Activated CD8-positive, alpha-beta memory T cell treated with anti-CD3 and anti-CD28 coated beads for 48 hours (primary cell): ENCODE measurements around the gene DLG2.

Experiments used
- DNase-seq, 3 experiments: peaks; one replicate each; pipeline ENCODE4 v3.0.0-alpha.2; 2020; ENCODE audit warnings: low read depth in 2 of 3, low spot score in 2 of 3

DLG2 gene

DNA sequence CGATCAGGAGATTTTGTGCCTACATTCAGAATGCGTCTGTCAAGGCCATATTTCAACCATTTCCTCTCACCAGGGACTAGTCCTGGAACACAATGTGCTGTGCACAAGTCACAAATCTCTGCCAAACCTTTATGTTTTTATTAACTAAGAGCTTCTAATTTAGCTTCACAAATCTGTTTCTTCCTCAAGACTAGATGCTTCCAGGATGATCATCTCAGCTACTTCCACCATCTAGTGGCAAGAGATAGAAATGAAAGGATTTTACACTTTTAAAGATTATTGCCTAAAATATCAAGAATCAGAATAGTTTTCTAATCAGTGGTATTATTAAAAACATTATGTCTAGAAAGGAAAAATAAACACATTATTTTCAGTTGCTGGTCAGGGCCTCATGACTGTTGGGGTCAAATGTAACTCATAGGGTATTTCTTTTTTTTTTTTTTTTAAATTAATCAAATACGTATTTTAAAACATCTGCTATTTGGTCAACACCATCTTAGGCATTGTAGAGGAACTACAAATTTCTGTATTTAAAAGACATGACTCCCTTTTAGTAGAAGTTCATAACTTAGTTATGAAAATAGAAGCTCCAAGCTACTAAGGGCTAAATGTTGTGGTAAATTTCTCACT is 1102.6 kb downstream of the DLG2 start:
- DNase-seq, result no peak

DNA sequence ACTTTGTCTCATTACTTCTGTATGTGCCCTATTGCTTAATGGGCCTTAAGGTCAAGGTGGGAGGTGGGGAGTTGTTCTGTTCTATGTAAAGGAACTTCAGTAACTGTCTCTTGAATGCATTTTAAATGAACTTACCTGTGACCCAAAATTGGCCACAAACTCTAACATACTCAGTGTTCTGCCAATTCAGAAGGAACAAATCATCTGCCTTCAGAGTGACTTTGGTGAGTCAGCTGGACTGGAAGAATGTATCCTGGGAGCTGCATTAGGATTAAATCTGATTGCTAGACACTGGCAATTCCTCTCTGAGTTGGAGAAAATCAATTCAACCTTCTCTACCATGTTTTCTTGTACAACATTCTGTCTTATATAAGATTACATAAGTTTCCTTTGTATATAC is 1104.8 kb downstream of the DLG2 start:
- no peak for DNase-seq

DNA sequence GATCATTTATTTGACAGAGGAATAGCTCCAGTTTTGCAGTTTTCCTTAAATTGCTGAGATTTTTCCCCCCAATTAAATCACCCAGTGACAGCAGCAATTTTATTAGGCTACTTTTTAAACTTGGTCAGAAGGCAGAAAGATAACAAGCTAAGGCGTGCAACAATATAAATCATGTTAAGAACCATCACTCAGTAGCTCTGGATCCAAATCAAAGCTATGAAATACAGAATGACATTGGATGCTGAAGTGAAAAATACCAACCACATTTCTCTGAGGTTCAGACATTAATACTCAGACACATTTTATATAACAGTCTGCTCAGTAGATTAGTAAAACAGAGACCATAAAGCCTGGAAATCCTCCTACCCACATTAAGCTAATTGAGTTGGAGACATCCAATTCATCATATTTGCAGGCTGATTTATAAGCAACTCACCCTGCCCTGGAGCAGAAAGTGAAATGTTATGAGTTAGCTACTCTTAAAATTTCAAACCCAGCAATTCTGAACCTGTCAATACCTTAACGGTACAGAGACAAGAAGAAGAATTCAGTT is 1108.4 kb downstream of the DLG2 start:
- no peak for DNase-seq

DNA sequence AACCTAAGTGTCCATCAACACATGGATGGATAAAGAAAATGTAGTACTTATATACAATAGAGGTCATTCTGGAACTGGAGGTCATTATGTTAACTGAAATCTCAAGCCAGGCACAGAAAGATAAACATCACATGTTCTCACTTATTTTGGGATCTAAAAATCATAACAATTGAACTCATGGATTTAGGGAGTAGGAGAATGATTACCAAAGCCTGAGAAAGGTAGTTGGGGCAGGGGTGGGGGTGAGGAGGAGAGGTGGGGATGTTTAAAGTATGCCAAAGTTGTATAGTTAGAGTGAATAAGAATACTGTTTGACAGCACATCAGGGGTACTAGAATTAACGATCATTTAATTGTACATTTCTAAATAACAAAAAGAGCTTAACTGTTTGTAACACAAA is 1112.7 kb downstream of the DLG2 start:
- no peak for DNase-seq

DNA sequence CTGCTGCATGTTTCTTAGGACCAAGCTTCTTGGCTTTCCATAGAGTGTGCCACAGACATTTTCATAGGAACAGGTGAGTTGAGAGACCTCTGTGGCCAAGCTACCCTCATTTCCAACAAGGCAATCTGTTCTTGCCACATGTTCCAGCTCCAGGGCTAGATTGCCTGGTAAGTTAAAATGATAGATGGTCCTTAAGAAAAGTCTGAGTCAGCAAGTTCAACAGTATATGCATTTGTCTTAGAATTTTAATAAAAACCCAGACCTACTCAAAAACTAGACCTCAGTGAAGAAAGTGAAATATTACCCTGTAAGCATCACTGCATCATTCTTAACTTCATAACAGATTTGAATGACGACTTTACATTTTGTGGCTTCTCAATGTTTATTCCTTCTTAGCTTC is 1123.6 kb downstream of the DLG2 start:
- DNase-seq, result no peak

DNA sequence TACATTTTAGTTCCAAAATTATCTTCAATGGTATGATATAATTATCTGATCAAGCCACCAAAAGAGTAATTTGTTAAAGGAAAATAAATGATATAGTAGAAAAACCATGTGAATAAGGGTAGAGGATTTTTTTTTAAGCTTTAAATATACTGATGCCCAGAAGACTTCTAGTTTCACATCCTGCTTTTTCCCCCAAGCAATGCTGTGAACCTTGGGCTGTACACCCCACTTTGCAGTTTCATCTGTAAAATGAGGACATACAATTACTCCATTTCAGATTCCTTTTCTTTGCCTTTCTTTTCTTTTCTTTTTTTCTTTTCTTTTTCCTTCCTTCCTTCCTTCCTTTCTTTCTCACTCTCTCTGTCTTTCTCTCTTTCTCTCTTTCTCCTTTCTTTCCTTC is 1125.4 kb downstream of the DLG2 start:
- DNase-seq, result no peak

DNA sequence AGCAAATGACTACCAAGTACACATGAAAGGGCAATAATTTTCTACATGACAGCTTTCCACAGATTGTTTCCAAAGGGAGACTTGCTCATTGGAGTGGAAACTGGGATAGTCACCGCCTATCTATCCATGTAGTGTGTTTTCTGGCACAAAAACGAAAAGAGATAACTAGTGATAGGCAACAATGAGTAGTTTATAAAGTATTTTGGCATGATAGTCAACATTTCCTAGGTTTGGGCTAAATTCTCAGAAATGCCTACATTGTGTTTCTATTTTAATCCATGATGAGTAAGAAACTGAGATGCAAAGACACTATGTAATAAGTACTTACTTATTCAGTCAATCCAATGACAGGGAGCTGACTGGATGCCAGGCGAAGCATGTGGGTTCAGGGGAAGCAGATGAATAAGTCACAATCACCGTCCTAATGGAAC is 1129.1 kb downstream of the DLG2 start:
- DNase-seq, result no peak

DNA sequence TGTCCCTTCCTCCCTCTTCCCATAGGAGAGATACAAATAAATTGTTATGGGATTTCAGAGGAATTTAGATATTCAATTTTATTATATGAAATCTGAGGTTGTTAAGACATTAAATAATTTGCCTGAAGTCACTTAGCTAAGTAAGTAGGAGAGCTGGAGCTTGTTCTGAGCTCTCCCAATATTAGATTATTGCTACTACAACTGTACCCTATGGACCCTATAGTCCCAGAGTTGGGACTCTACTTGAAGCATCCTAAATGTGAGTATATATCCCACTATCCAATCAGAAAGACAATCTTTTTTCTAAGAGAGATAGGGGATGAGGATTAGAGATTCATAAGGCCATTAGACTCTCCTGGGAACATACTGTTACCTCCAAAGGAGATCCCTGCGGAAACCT is 1130.0 kb downstream of the DLG2 start:
- DNase-seq, result no peak

DNA sequence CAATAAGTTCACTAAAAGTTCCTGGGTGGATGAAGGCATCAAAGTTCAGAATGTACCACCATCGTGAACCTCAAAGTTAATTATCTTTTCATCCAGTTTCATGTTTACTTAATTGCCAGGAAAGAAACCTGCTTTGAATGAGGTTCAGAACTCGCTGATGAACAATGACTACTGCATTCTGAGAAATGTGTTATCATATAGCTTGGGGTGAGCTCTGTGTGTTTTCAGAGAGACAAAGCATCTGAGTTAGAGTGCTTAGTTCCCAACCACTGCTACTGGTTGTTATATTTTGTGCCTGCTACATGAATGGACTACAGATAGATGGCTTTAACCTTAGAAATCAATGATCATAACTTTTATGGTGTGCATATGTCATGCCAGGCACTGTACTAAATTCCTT is 1131.0 kb downstream of the DLG2 start:
- DNase-seq, result no peak

DNA sequence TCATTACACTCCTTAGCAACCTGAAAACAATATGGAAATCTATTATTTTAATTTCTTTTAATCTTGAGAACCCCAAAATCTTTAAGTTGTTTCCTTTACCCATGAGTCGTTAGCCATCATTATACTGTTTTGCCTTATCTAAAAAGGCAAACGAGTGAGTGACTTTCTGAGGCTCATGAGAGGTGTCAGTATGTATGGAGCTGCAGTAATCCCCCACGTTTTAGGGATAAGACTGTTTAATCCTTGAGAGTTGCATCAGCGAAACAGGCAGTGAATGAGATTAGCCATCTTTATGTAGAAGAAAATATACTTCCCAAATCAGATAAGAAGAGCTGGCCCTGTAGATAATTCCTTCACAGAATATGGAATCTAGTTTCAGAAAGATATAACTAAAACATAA is 1147.0 kb downstream of the DLG2 start:
- DNase-seq, result no peak

DNA sequence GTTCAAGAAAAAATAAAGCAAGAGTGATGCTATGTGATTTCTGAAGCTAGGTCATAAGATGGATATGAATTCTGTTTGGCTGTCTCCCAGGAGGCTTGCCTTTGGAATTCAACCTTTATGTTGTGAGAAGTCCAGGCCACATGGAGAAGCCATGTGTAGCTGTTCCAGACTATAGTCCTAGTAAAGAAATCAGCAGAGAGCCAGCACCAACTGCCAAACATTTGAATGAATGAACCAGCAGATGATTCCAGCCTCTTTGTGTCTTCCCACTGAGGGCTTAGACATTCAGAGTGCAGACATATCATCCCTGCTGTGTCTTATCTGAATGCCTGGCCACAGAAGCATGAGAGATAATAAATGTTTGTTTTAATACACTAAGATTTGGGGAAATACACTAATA is 1150.6 kb downstream of the DLG2 start:
- no peak for DNase-seq

DNA sequence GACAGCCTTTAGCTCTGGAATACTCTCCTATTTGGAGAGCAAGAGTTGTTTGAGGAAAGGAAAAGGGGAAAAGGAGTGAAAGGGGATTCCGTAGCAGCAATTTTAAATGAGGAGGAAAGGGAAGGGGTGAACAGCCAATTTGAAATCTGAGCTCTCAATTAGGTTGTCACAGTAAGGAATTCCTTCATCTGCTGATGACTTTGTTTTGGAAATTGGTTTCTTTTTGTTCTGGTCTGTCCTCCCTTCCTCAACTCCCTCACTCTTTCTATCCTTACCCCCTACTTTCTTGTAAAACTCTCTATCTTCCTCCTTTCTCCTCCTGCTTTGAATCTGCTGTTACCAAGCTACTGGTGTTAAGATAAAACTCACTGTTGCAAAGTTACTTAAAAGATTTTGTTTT is 1155.6 kb downstream of the DLG2 start:
- DNase-seq, result no peak

DNA sequence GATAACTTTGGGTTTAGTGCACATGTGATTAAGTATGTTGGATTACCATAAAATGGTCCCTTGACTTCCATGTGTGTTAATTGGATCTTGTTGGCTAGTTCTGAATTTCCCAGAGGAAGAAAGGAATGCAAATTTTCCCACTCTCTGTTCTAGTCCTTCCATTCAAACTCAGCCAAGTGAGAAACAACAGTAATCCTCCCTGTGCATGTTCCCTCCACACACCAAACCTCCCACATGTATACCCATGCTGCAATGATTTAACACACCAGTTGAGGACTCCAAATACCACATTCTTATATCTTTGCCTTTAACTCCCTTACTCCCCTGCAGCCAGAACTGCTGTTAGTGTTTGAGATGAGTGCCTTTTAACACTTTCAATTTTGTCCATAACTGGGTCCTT is 1158.9 kb downstream of the DLG2 start:
- no peak for DNase-seq

DNA sequence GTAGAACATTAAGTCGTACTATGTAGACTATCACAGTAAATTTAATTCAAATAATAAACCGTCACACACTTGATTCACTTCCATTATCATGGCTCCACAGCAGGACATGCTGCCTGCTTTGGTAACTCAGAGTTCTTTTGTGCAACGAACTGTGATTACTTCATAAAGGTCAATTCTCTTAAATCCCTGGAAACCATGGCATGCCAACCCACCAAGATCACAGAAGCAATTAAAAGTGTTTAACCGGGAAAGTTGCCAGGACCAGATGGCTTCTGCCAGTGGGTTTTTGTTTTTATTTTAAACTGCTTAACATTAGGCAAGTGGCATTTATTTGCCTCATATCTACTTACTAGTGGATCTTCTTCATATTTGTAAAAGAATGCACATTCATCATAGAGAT is 1162.1 kb downstream of the DLG2 start:
- no peak for DNase-seq

DNA sequence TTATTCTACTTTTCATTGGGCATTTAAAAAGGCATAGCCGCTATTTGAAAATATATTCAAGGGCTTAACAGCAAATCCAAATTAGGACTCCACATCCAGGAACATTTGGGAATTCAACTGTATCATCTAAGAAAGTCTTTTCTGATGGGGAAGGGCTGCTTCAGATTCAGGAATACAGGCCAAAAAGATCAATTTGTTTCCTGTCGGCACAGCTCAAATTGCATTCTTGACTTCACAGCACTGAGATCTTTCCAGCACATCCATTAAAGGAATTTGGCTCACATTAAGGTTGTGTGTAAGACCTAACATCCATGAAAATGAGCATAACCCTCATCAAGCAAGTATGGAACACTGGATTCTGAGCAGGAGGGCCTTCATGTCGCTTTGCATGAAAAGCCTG is 1171.5 kb downstream of the DLG2 start:
- no peak for DNase-seq

DNA sequence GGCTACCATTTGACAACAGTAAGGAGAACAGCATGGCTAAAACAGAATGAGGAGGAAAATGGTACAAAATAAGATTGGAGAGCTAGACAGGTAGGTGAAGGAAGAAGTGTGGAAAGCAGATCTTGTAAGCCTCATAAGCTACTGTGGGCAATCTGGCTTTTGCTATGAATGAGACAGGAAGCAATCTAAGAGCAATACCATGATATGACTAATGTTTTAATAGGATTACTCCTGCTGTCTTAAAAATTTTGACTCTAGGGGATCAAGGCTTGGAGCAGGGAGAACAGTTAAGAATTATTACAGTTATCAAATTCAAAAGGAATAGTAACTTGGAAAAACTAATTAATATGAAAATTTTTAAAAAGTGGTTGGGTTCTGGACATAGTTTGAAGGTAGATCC is 1174.9 kb downstream of the DLG2 start:
- DNase-seq, result no peak

DNA sequence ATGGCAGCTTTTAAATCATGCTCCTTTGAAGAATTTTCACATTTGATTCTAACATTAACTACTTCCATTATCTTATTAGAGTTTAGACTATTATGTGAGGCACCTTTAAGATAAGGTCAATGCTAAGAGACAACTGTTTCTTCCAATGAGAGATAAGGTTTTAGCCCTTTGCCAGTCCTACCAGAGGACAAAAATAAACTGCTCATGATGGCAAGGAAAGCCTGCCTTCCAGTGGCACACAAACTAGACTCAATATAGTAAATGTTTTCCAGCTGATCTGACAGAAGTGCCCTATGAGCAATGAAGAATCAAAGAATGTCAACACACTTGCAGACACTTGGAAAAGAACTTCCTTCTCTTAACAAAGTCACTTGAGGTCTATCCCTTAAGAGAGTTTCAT is 1188.6 kb downstream of the DLG2 start:
- DNase-seq, result no peak

DNA sequence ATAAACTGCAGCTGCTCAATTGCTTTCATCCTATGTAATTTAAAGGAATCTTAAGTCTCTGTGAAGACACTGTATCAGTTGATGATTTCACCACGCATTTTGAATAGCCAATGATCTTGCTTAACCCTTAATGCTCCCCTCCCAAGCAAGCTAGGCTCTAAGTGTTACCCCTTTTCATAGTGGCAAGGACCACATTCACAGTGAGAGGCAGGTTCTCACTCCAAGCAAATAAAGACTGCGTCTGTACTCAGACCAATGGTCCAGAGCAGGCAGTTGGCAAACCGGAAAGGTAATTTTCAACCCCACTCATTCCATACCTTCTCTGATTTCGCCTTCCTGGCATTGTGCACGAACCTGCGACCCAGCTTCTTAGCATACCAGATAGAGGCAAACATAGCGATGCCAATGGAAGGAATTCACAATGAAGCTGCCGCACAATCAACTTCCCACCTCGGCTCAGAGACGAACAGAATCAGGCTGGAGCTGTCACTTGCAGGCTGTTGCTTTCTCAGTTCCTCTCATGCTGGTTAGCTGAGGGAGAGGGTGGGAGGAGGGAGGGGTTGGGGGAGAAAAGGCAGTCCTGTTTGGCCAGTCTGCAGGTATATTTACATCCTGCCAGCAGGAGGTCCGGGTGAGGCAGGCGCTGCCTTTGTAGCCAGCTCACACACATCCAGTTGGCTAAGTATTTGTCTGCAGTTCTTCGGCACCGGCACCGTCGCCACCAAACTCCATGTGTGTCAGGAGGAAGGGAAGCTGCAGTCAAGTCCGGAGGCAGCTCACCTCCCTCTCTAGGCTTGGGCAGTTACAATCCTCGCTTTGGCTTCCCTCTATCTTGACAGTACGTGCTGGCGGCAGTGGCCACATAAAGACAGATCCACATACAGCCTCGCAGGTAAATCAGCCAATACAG is 1189.8 kb downstream of the DLG2 start:
- no peak for DNase-seq

DNA sequence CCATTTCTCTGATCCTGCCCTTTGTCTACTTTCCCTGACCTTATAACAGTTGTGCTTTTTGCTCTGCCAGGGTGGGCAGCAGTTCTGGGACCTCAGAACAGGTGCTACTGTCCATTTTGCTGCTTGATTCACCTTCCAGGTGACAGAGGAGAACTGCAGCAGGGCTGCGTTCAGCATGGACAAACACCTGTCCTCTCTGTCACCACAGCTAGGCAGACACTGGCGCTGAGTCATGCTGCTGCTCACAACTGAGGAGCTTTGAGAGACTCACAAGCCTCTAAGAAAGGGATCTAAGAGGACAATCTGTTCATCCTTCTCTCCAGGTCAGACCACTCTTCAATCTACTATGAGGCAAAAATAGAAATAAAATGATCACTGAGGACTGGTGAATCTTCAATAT is 1196.5 kb downstream of the DLG2 start:
- DNase-seq, result no peak

DNA sequence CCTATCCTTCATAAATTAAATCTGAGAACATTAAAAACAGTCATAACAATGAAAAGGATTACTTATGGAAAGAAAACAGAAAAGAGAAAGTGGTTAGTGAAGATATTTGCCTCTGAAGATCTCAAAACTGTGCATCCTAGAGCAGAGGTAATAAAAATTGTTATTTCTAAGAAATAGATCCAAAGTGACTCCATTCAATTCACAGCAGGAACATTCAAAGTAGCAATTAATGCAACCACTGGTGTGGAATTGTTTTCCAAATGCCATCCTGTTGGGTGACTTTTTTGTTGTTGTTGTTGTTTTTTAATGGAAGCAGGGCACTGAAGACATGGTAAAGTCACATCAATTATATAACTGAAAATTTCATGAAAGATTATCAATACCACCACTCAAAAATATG is 1201.5 kb downstream of the DLG2 start:
- no peak for DNase-seq

DNA sequence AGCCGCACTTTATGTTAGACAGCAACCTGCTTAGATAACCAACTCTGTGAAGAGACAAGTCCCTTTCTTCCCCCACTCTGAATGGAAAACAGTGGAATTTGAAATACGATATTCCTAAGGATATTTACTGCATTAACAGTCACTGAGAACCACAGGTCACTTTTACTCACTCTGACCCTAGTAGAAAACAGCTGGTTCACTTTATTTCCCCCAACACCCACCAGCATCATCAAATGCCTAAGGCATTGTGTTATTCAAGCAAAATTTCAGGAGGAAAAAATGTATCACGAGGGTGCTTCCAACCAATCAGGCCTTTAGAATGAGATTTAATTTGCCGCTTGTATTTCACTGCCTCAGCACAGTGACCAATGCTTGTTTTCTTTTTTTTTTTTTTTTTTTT is 1206.9 kb downstream of the DLG2 start:
- no peak for DNase-seq

DNA sequence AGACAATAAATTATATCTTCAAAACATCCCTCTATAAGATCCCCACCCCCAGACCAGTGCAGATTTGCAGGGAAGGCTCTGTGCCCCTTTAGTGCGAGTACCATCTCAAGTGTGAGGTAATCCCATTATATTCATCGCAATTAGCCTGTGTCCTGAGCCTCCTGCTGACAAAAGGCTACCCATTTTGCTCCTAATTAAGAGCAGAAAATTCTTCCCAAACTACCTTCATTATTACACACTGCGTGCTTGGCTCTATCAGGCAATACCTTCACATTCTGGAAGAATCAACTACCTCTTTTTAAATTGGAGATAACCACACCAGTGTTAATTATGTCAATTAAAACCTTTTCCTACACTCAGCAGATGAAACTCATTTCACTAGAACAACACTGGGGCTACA is 1207.5 kb downstream of the DLG2 start:
- DNase-seq, result no peak

DNA sequence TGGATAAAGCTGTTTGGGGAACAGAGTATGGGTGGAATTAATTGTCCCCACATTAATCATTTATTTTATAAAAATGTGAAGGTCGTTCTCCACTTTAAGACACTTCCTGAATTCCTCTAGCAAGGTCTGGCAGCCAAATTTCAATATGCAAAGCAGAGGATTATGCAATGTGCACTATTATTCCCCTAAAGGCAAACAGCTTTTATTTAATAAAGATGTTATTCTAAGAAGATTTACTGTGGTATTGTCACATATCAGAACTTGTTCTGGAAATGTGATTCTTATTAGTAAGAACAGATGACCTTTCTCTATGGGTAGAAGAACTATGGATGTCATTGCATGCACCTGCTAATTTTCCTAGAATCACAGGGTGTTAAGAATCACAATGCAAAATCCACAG is 1212.2 kb downstream of the DLG2 start:
- no peak for DNase-seq
